DND-41 (cell line): ENCODE results near the gene KCNMA1.

ENCODE experiments used
- ATAC-seq: fragments of 200-7000 bp; cut with Tn5 transposase; 3 replicates; pipeline ENCODE4 v1.9.1; 2021; ENCODE audit warnings: low read depth; ENCODE audit not compliant: insufficient read depth
- DNase-seq: peaks from one replicate; pipeline ENCODE4 v3.0.0-alpha.2; 2020
- H2AFZ ChIP-seq: 2 replicates; pipeline ENCODE4 v1.6.0; 2012; ENCODE audit warnings: low read depth, low read length
- H3K27ac ChIP-seq: 2 replicates; pipeline ENCODE4 v1.5.1; 2012; ENCODE audit warnings: low read length, inconsistent platforms
- H3K27me3 ChIP-seq: fragments of 200-600 bp; sonication (generic); 2 replicates; pipeline ENCODE4 v1.6.0; 2012; ENCODE audit warnings: low read length, mild to moderate bottlenecking, inconsistent platforms; ENCODE audit not compliant: insufficient read depth, poor library complexity
- H3K36me3 ChIP-seq: 2 replicates; pipeline ENCODE4 v1.5.1; 2012; ENCODE audit warnings: low read length, inconsistent platforms; ENCODE audit not compliant: insufficient read depth
- H3K4me1 ChIP-seq: 2 replicates; pipeline ENCODE4 v1.5.1; 2012; ENCODE audit warnings: mild to moderate bottlenecking, low read length; ENCODE audit not compliant: insufficient read depth
- H3K4me2 ChIP-seq: 2 replicates; pipeline ENCODE4 v1.6.0; 2012; ENCODE audit warnings: mild to moderate bottlenecking, moderate library complexity, low read length, inconsistent platforms; ENCODE audit not compliant: insufficient read depth
- H3K4me3 ChIP-seq, 2 experiments: fragments of 200-600 bp in 1 of 2; shearing (Covaris generic) in 1 of 2; 2 replicates each; pipeline ENCODE4 v1.5.1; 2012 to 2016; ENCODE audit warnings: inconsistent platforms in 2 of 2, low read length in 2 of 2, mild to moderate bottlenecking in 2 of 2, low read depth in 1 of 2, moderate library complexity in 1 of 2
- H3K79me2 ChIP-seq: 2 replicates; pipeline ENCODE4 v1.6.0; 2012; ENCODE audit warnings: low read length, inconsistent platforms; ENCODE audit not compliant: insufficient read depth
- H3K9ac ChIP-seq: 2 replicates; pipeline ENCODE4 v1.6.0; 2012; ENCODE audit warnings: low read depth, mild to moderate bottlenecking, inconsistent platforms, low read length, moderate library complexity
- H3K9me3 ChIP-seq: 2 replicates; pipeline ENCODE4 v1.5.1; 2012; ENCODE audit warnings: low read length, moderate library complexity, mild to moderate bottlenecking, inconsistent platforms; ENCODE audit not compliant: insufficient read depth, severe bottlenecking
- H4K20me1 ChIP-seq: 2 replicates; pipeline ENCODE4 v1.6.0; 2012; ENCODE audit warnings: low read length; ENCODE audit not compliant: insufficient read depth
- EZH2 ChIP-seq: IDR thresholded peaks from 3 replicates; pipeline ENCODE4 v1.6.1; 2012; ENCODE audit warnings: borderline replicate concordance, low read depth, mild to moderate bottlenecking, moderate library complexity, low read length, inconsistent platforms; ENCODE audit not compliant: severe bottlenecking
- TF ChIP-seq, protein P1 (sequence below): IDR thresholded peaks from 2 replicates; pipeline ENCODE4 v1.5.1; 2012; ENCODE audit warnings: borderline replicate concordance, low read length, moderate library complexity, mild to moderate bottlenecking; ENCODE audit not compliant: poor library complexity, severe bottlenecking; ENCODE audit errors: extremely low read depth

The KCNMA1 gene

DNA sequence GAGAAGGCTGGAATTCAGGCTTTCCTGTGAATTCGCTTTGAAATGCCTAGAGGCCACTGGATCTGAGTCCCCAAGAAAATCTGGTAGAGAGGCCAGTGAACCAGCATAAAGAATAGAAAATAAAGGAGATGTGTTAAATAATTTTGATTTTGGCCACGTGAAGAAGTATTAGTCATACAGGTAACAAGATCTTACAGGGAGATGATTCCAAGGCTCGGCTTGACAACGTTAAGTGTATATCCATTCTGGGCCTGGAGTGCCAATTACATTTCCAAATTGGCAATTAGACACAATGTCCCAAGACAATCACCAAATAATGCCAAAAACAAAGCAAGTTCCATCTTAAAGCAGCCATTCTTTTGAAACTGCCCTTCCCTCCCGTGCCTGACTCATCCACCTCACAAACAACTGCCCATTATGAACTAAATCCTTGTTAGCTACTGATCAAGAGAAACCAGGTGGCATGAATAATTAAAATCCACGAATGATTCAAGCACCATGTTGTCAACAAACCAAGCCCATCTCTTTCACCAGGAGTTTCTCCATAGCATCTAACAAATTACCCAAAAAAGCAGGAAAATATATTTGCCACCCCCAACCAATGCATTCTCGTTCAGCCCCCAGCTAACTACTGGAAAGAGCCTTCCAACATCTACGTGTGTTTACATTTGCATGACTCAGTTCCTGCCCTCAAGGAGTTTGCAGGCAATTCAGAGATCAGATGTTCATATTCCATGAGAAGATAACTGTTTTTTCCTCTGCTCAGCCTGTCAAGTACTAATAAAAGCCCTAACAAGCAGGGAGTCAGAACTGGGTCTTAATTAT, 8.5 kb downstream of the KCNMA1 start:
- Histone ChIP-seq H3K9ac (no peak overlapping the region), H4K20me1 (no peaks in the 10 kb centered on the region), H3K79me2 (no peaks in the 10 kb centered on the region), H3K27ac (no peak overlapping the region), H3K4me1 (no peaks in the 10 kb centered on the region), H3K9me3 (no peaks in the 10 kb centered on the region), H3K4me3 (no peak overlapping the region), H2AFZ (no peak overlapping the region), H3K36me3 (no peaks in the 10 kb centered on the region), H3K27me3 (no peaks in the 10 kb centered on the region), H3K4me2 (no peak overlapping the region)
- ATAC-seq (no peak), DNase-seq (no peak)
- TF ChIP-seq, protein P1, sequence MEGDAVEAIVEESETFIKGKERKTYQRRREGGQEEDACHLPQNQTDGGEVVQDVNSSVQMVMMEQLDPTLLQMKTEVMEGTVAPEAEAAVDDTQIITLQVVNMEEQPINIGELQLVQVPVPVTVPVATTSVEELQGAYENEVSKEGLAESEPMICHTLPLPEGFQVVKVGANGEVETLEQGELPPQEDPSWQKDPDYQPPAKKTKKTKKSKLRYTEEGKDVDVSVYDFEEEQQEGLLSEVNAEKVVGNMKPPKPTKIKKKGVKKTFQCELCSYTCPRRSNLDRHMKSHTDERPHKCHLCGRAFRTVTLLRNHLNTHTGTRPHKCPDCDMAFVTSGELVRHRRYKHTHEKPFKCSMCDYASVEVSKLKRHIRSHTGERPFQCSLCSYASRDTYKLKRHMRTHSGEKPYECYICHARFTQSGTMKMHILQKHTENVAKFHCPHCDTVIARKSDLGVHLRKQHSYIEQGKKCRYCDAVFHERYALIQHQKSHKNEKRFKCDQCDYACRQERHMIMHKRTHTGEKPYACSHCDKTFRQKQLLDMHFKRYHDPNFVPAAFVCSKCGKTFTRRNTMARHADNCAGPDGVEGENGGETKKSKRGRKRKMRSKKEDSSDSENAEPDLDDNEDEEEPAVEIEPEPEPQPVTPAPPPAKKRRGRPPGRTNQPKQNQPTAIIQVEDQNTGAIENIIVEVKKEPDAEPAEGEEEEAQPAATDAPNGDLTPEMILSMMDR, result no peak
- no peak for TF ChIP-seq EZH2

DNA sequence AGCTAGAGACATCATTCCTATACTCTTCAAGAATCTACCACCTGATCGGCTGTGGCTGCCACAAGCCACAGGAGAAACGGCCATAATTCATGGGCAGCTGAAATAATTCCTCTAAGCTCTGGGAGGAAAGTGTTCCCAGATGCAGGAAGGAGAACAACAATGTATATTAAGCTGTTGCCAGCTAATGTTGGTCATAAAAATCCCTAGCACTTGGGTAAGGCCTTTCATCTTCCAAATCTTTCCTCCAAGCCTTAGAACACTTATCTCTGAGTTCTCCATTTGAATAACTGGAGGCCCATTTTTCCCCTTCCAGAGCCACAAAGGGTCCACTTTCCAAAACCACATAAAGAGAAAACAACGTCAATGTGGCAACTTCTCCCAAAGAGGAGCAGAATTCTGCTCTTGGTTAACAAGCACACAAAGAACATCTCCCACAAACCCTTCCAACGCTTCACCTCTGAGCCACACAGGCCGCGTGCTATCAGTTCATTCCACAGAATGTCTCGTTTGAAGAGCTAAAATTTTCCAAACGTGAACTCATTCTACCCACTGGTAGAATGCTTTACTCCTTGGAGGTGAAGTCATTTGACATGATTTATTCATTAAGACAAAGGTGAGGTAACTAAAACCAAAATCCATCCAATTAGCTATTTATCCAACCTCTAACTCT, 11.2 kb downstream of the KCNMA1 start:
- Histone ChIP-seq H3K4me3 (no peak overlapping the region), H3K9ac (no peak overlapping the region), H3K4me2 (no peak overlapping the region), H3K36me3 (no peaks in the 10 kb centered on the region), H3K27ac (no peak overlapping the region), H4K20me1 (no peaks in the 10 kb centered on the region), H3K79me2 (no peaks in the 10 kb centered on the region), H3K4me1 (no peaks in the 10 kb centered on the region), H2AFZ (no peak overlapping the region), H3K9me3 (no peaks in the 10 kb centered on the region), H3K27me3 (peaks cover 4% of the 10 kb centered on the region)
- TF ChIP-seq, protein P1, result no peak
- no peak for TF ChIP-seq EZH2
- no peak for ATAC-seq
- DNase-seq, result no peak

DNA sequence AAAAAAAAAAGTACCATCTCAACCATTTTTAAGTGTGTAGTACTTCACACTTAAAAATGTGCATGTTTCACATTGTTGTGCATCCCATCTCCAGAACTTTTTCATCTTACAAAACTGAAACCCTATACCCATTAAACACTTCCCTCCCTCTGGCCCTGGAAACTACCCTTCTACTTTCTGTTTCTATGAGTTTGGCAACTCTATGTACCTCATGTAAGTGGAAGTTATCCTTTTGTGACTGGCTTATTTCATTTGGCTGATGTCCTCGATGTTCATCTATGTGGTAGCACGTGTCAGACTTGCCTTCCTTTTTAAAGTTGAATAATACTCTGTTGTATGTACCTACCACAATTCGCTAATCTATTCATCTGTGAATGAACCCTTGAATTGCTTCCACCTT, 12.2 kb downstream of the KCNMA1 start:
- Histone ChIP-seq H3K4me2 (no peak overlapping the region), H3K27me3 (peaks cover 4% of the 10 kb centered on the region), H3K4me3 (no peak overlapping the region), H4K20me1 (no peaks in the 10 kb centered on the region), H3K9me3 (no peaks in the 10 kb centered on the region), H3K36me3 (no peaks in the 10 kb centered on the region), H2AFZ (no peak overlapping the region), H3K27ac (no peak overlapping the region), H3K79me2 (no peaks in the 10 kb centered on the region), H3K9ac (no peak overlapping the region), H3K4me1 (no peaks in the 10 kb centered on the region)
- TF ChIP-seq, protein P1, result no peak
- TF ChIP-seq EZH2, result no peak
- DNase-seq (no peak), ATAC-seq (no peak)
